Measurements from ENCODE around the gene FSTL1.

Gene FSTL1

GRCh38 chr3:120452816-120453215 is 2.0 kb upstream of the FSTL1 start:
- Histone ChIP-seq H3K4me1 (no peaks in the 10 kb centered on the region), H3K27me3 (peaks cover 46% of the 10 kb centered on the region), H3K36me3 (no peaks in the 10 kb centered on the region), H3K9me3 (no peaks in the 10 kb centered on the region), H3K4me3 (ENCODE audit: low read depth, low read length) (no peak overlapping the region)
- no peak for DNase-seq
- TF ChIP-seq CTCF (IDR thresholded peaks at IDR 0.05; ENCODE audit: low read depth, low read length), result no peak

- DNase-seq, result no peak
- H3K27me3 ChIP-seq, result peaks cover 46% of the 10 kb centered on the region
- no peak for TF ChIP-seq CTCF (IDR thresholded peaks at IDR 0.05; ENCODE audit: low read depth, low read length)
- H3K4me3 ChIP-seq (ENCODE audit: low read depth, low read length), result no peak overlapping the region
- H3K4me1 ChIP-seq, result no peaks in the 10 kb centered on the region
- H3K36me3 ChIP-seq, result no peaks in the 10 kb centered on the region
- H3K9me3 ChIP-seq, result no peaks in the 10 kb centered on the region
Measured at GRCh38 chr3:120451806-120452205, 1.0 kb upstream of the FSTL1 start.

- no peak for DNase-seq
- H3K4me1 ChIP-seq, result no peaks in the 10 kb centered on the region
- peaks cover 46% of the 10 kb centered on the region for H3K27me3 ChIP-seq
- H3K4me3 ChIP-seq (ENCODE audit: low read depth, low read length), result no peak overlapping the region
- no peaks in the 10 kb centered on the region for H3K9me3 ChIP-seq
- TF ChIP-seq CTCF (IDR thresholded peaks at IDR 0.05; ENCODE audit: low read depth, low read length), result no peak
- H3K36me3 ChIP-seq, result no peaks in the 10 kb centered on the region
Measured at GRCh38 chr3:120451272-120451761, 525 bp upstream of the FSTL1 start.

GRCh38 chr3:120449701-120450599 is 842 bp downstream of the FSTL1 start:
- H3K27me3 ChIP-seq, result peaks cover 43% of the 10 kb centered on the region
- no peak for TF ChIP-seq CTCF (IDR thresholded peaks at IDR 0.05; ENCODE audit: low read depth, low read length)
- H3K36me3 ChIP-seq, result no peaks in the 10 kb centered on the region
- H3K9me3 ChIP-seq, result no peaks in the 10 kb centered on the region
- no peaks in the 10 kb centered on the region for H3K4me1 ChIP-seq
- no peak for DNase-seq
- H3K4me3 ChIP-seq (ENCODE audit: low read depth, low read length), result peak overlapping the region; percentile 57

GRCh38 chr3:120449251-120449650 is 1.5 kb downstream of the FSTL1 start:
- TF ChIP-seq CTCF (IDR thresholded peaks at IDR 0.05; ENCODE audit: low read depth, low read length), result no peak
- DNase-seq, result no peak
- Histone ChIP-seq H3K36me3 (no peaks in the 10 kb centered on the region), H3K9me3 (no peaks in the 10 kb centered on the region), H3K4me1 (no peaks in the 10 kb centered on the region), H3K4me3 (ENCODE audit: low read depth, low read length) (no peak overlapping the region), H3K27me3 (peaks cover 39% of the 10 kb centered on the region)

GRCh38 chr3:120448756-120449155 is 2.0 kb downstream of the FSTL1 start:
- no peak for TF ChIP-seq CTCF (IDR thresholded peaks at IDR 0.05; ENCODE audit: low read depth, low read length)
- H3K4me3 ChIP-seq (ENCODE audit: low read depth, low read length), result no peak overlapping the region
- H3K36me3 ChIP-seq, result no peaks in the 10 kb centered on the region
- H3K27me3 ChIP-seq, result peaks cover 38% of the 10 kb centered on the region
- H3K4me1 ChIP-seq, result no peaks in the 10 kb centered on the region
- H3K9me3 ChIP-seq, result no peaks in the 10 kb centered on the region
- no peak for DNase-seq

Measured in BE2C (cell line).